NOMO-1 treated with dmso at 0.1 percent for 144 hours (cell line): ENCODE results near the gene RNU5B-1.
A peak's percentile ranks its signal among the peaks of the same experiment; 100 is the strongest.

ENCODE experiments used
- DNase-seq: peaks from one replicate; lab custom pipeline; 2025; ENCODE audit not compliant: unreplicated experiment; lab: John Stamatoyannopoulos, UW

Gene RNU5B-1

GRCh38 chr15:65287520-65287855 is 17.0 kb upstream of the RNU5B-1 start:
- DNase-seq: no peak

GRCh38 chr15:65289261-65289854 is 15.1 kb upstream of the RNU5B-1 start:
- no peak for DNase-seq

DNA sequence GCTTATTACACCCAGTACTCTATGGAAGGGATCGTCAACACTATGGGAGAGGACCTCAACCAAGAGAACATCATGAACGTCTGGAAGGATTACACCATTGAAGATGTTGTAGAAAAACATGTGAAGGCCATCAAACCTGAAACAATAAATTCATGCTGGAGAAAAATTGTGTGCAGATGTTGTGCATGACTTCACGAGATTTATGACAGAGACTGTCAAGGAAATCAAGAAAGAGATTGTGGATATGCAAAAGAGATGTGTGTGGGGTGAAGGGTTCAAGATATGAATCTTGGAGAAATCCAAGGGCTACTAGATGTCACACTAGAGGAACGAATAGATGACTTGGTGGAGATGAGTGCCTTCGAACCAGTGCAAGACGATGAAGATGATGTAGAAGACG is 14.2 kb upstream of the RNU5B-1 start:
- DNase-seq: no peak

DNA sequence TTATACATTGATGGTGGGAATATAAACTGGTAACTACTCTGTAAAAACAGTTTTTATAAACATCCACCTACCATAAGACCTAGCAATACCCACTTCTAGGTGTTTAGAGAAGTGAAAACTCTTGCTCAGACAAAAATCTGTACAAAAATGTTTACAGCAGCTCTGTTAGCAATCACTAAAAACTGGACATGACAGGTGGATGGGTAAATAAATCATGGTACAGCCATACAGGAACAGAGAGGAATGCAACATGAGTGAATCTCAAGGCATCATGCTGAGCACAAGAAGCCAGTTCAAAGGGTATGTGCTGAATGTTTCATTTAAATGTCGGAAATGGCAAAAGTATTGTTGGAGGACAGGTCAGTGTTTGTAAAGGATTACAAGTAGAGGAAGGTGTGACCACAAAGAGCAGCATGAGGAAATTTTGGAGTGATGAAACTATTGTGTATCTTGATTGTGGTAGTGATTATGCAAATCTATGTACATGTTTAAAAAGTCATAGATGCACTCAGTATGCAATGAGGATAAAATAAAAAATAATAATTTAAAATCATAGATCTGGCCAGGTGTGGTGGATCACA is 11.4 kb upstream of the RNU5B-1 start:
- DNase-seq: peak; percentile 8

GRCh38 chr15:65298731-65299130 is 5.7 kb upstream of the RNU5B-1 start:
- DNase-seq: no peak

DNA sequence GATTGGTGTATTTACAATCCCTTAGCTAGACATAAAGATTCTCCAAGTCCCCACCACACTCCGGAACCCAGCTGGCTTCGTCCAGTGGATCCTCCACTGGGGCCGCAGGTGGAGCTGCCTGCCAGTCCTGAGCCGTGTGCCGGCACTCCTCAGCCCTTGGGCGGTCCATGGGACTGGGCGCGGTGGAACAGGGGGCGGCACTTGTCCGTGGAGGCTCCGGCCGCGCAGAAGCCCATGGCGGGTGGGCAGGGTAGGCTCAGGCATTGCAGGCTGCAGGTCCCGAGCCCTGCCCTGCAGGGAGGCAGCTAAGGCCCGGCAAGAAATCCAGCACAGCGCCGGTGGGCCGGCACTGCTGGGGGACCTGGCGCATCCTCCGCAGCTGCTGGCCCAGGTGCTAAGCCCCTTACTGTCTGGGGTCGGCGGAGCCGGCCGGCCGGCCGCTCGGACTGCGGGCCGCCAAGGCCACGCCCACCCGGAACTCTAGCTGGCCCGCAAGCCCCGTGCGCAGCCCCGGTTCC is 3.5 kb upstream of the RNU5B-1 start:
- no peak for DNase-seq

DNA sequence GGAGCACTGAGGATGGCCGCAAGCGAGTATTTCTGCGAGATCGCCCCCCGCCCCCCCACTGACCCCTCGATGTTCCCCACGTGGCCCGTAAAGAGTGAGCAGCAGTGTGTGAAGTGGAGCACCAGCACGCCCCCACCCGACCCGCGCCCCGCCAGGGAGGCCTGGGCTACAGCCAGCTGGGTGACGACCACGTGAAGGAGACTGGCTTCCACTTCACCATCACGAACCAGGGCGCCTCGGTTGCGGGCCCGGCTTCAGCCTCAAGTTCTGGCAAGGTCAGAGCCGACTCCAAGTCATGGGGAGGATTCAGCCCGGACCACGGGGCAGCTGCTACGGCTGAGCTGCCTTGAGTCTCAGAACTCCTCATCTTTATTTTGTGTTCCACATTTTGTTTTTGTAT is 2.4 kb upstream of the RNU5B-1 start:
- DNase-seq: no peak

DNA sequence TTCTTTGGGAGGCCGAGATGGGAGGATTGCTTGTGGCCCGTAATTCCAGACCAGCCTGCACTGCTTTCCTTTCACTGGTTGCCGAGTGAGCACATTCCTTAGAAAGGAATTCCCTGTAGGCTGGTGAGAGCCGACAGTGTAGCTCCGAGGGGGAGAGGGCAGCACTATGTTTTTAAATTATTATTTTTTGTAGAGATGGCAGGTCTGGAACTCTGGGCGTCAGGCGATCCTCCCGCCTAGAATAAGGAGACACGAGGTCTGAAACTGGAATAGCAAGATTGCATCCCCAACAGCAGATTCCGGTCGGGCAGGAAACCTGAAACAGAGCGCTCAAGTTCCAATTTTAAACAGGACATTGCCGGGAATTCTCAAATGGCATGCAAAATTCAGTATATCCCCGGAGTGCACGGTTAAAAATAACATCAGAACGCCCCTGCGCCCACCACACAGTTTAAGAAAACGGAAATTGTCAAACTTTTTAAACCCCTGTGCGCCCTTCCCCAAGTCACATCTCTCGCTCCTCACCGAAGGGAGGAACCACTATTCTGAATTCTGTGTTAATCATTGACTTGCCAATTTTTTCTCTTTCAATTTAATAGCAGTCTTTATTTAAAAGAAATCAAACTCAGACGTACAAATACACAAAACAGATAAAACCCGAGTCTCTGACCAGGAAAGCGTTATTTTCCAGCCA is 643 bp upstream of the RNU5B-1 start:
- no peak for DNase-seq

DNA sequence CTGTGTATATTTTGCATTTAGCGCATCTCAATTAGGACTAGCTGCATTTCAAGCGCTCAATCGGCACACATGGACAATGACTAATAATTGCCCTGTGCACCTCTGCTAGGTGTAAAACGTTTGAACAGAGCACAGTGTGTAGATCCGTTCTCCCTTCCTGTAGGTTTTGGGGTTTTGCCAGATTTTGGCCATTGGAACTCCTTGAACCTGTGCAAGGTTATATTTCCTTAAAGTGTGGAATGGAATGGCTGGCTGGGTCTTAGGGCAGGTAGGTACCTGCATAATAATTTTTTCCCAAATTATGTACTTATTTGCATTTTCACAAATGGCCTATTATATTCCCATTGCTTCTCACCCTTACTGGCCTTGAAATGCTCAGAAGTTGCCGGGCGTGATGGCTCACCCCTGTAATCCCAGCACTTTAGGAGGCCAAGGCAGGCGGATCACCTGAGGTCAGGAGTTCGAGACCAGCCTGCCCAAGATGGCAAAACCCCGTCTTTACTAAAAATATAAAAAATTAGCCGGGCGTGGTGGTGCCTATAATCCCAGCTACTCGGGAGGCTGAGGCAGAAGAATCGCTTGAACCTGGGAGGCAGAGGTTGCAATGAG is 777 bp downstream of the RNU5B-1 start:
- no peak for DNase-seq

GRCh38 chr15:65305776-65306175 is 1.3 kb downstream of the RNU5B-1 start:
- no peak for DNase-seq

DNA sequence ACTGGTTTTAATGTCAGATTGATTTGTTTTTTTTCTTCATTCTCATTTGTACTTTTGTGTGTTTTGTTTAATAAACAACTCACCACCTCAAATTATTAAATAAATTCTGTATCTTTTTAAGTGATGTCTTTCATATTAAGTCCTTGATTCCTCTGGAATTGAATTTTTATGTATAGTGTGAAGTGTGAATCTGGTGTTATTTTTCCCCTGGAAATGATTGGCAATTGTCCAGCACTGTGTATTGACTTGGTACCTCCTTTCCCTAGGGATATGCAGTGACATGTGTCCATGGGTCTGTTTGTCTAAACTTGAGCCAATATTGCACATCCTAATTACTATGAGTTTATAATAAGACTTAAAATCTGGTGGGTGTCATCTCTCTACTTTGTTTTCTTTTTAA is 2.1 kb downstream of the RNU5B-1 start:
- DNase-seq: no peak

DNA sequence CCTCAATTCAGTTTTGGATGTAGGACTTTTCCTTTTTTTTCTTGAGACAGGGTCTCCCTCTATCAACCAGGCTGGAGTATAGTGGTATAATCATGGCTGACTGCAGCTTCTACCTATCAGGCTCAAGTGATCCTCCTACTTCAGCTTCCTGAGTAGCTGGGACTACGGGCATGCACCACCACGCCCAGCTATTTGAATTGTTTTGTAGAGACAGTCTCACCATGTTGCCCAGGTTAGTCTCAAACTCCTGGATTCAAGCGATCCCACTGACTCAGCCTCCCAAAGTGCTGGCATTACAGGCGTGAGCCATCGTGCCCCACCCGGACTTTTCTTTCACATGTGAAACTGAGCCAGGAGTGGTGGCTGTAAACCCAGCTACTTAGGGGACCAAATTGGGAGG is 3.5 kb downstream of the RNU5B-1 start:
- no peak for DNase-seq

GRCh38 chr15:65309882-65310418 is 5.5 kb downstream of the RNU5B-1 start:
- DNase-seq: no peak

DNA sequence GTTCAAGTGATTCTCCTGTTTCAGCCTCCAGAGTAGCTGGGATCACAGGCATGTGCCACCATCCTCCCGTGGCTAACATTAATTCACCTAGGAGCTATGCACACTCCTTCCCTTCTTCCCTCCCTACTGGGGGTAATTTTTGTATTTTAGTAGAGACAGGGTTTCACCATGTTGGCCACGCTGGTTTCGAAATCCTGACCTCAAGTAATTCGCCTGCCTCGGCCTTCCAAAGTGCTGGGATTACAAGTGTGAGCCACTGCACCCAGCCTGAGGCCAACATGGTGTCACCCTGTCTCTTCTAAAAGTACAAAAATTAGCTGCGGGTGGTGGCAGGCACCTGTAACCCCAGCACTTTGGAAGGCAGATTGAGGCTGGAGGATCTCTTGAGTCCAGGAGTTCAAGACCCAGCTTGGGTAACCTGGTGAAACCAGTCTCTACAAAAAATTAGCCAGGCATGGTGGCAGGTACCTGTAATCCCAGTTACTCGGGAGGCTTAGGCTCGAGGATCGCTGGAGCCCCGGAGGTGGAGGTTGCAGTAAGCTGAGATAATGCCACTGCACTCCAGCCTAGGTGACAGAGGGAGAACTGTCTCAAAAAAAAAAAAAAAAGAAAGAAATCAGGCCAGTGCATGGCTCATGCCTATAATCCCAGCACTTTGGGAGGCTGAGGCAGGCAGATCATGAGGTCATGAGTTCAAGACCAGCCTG is 6.1 kb downstream of the RNU5B-1 start:
- DNase-seq: peak; percentile 14

DNA sequence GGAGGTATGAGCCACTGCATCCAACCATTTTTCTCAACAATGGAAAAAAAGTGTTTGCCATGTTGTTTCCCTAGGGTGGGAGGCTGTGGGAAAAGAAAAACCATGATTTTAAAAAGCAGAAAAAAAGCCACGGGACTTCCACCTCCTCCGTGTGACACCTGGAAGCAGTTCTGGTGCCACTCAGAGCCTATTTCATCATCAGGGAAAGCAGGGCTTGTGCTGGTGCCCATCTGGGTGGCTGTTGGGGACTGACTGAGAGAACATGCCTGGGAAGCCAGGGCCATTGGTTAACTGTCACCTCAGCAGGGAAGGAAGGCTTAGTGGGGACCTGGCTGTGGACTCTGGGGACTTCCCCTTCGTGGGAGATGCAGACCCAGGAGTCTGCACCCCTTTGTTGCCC is 7.3 kb downstream of the RNU5B-1 start:
- DNase-seq: no peak

DNA sequence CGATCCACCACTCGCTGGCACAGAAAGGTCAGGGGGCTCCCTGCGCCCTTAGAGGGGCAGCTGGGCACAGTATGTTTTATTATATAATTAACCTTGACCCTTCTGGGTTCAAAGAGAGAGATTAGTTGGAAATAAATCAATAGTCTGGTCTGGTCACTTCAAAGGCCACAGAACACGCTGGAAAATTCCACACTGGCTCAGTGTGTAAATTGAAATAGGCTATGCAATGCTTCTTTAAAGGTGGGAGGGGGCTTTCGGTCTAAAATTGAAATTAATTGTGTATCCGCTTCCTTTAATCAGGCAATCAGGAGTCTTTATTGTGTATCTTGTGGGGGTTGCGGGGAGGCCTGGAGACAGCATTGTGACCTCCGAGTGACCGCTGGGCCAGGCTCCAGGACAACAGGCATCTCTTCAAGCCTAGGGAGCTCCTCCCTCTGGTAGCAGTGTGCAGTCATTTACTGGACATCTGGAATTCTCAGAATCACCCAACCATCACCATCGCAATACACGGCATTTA is 8.0 kb downstream of the RNU5B-1 start:
- DNase-seq: no peak

DNA sequence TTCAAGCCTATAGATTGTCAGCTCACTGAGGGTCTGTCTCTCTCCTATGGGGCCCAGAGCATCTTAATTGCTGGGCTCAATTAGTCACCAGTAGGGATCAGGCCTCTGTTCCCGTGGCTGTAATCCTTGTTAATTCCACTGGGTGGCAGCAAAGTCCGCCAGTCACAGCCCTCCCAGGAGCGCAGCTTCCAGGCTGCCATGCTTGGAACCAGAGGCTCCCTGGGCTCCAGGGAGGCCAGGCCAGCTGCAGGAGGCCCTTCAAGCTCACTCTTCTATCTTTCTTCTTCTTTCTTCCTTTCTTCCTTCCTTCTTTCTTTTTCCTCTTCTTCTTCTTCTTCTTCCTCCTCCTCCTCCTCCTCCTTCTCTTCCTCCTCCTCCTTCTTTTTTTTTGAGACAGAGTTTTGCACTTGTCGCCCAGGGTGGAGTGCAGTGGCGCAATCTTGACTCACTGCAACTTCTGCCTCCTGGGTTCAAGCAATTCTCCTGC is 14.4 kb downstream of the RNU5B-1 start:
- peak; percentile 73 for DNase-seq

DNA sequence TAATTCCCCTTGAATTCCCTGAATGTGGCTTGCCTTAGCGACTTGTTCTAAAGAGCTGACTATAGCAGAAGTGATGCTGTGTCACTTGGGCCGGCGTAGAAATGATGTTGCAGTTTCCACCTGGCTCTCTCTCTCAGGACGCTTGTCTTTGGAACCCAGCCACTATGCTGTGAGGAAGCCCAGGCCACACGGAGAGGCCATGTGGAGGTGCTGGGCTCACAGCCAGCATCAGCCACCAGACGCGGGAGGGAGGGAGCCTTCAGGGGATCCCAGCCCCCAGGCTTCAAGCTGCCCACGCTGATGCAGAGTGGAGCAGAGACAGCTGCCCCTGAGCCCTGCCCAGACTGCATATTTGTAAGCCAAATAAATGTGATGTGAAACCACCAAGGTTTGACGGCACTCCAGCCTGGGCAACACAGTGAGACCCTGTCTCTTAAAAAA is 18.6 kb downstream of the RNU5B-1 start:
- no peak for DNase-seq

DNA sequence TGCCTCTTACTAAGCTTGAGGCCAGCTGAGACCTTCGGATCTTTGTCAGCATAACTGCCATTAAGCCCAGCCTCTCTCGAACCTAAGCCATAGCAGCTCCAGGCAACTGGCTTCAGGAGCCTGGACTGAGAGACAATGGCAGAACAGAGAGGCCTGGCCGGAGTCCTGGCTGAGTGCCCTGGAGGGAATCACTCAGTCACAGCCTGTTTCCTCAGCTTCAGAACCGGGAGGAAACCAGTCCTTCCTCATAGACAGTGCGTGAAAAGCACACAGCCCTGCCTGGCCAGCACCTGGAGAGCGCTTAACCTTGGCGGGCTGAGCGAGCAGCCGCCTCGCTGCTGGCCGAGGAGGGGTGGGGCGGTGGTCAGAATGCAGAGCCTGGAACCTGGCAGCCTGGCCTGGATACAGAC is 21.6 kb downstream of the RNU5B-1 start:
- no peak for DNase-seq

GRCh38 chr15:65326818-65327217 is 22.3 kb downstream of the RNU5B-1 start:
- no peak for DNase-seq
